ENCODE data around the gene TRPM1.

DNA sequence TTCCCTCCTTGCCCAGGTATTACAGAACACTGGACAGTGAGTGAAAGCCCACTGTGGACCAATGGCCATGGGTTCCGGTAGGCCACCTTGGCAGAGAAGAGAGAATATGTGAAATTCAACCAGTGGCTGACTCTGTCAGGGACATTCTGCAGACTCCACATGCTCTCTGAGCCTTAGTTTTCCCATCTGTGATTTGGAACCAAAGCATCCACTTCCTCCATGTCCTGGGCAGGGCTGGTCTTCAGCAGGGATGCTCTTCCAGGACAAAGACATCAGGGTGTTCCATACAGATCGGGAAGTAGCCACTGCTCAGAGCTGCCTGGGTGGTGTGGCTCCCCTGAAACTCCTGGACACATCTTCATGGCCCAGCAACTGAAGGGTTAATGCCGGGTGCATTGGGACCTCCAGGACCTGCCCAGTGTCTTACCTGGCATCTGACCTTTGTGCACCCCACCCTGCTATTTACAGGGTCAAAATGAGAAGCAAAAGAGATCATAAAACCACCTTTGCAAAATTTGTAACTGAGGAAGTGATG lies 28.3 kb upstream of the TRPM1 start:
- TF ChIP-seq SUZ12 (IDR thresholded peaks at IDR 0.05; ENCODE audit: extremely low read depth, insufficient read depth, insufficient read length) (no peak), ZNF274 (IDR thresholded peaks at IDR 0.05; ENCODE audit: low read depth, low read length) (no peak)
